ENCODE measurements around the gene IL1B.

DNA sequence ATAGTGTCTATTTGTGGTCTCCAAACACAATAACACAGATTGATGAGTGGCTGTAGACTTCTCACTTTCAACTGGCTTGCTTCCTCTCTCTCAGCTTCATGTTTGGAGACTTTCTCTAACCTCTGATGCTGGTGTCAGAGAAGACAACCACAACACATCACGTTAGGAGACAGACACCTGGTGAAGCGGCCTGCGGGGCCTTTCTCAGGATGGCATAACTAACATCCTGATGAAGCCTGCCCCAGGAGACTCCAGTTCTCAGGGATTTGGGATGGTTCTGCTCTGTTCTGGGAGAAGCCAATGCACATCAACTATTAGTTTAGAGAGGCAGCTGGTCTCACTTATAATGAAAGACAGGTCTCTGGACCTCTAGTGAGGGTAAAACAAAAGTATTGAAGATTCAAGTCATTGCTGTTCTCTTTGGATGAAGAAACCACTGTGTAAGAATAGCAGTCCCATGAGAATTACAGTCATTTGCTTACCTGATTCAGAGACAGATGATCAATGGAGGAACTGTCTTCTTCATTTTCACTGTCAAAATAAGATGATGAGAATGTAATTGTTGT is 54.3 kb downstream of the IL1B start:
- TF ChIP-seq, protein P1, sequence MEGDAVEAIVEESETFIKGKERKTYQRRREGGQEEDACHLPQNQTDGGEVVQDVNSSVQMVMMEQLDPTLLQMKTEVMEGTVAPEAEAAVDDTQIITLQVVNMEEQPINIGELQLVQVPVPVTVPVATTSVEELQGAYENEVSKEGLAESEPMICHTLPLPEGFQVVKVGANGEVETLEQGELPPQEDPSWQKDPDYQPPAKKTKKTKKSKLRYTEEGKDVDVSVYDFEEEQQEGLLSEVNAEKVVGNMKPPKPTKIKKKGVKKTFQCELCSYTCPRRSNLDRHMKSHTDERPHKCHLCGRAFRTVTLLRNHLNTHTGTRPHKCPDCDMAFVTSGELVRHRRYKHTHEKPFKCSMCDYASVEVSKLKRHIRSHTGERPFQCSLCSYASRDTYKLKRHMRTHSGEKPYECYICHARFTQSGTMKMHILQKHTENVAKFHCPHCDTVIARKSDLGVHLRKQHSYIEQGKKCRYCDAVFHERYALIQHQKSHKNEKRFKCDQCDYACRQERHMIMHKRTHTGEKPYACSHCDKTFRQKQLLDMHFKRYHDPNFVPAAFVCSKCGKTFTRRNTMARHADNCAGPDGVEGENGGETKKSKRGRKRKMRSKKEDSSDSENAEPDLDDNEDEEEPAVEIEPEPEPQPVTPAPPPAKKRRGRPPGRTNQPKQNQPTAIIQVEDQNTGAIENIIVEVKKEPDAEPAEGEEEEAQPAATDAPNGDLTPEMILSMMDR (IDR thresholded peaks at IDR 0.05; ENCODE audit: control extremely low read depth in 1 of 3, insufficient read depth in 1 of 3, low read depth in 1 of 3, low read length in 3 of 3) = no peak
- no peak for TF ChIP-seq ZNF274 (IDR thresholded peaks at IDR 0.05; ENCODE audit: borderline replicate concordance, extremely low read depth, low read length)

Measured in H1 (cell line).